CD4-positive, alpha-beta T cell treated with Interleukin-1 beta for 1 hour (primary cell): ENCODE data around the gene MOB1A.
"Not testable (repeated sequence)": the region's sequence is repeated elsewhere in the genome, so short reads cannot be mapped to it uniquely, and the experiment has no call there.

Experiments used
- DNase-seq, 2 donors: peaks; one replicate each; pipeline ENCODE4 v3.0.0-alpha.2; 2020 to 2022

Gene MOB1A

GRCh38 chr2:74148457-74149246 is 30.0 kb downstream of the MOB1A start:
- no peak for DNase-seq

GRCh38 chr2:74147727-74148456 is 30.8 kb downstream of the MOB1A start, which contains the start of gene BOLA3:
Gene BOLA3, minus strand, starts transcription at chr2:74147912. Its CDS starts 38 bp downstream, at chr2:74147874.
- peak; percentile 83 to 84 for DNase-seq

- no peak for DNase-seq
These were observed 31.6 kb downstream of the MOB1A start for GRCh38 chr2:74146929-74147726.

GRCh38 chr2:74142340-74142739 is 36.3 kb downstream of the MOB1A start:
- DNase-seq: no peak

GRCh38 chr2:74138600-74139323 is 39.9 kb downstream of the MOB1A start:
- DNase-seq: no peak

- DNase-seq: no peak
These were observed 40.8 kb downstream of the MOB1A start for GRCh38 chr2:74137651-74138599.

GRCh38 chr2:74131901-74132300 is 46.8 kb downstream of the MOB1A start:
- no peak for DNase-seq

GRCh38 chr2:74130211-74130995 is 48.3 kb downstream of the MOB1A start:
- no peak for DNase-seq

GRCh38 chr2:74128206-74128605 is 50.5 kb downstream of the MOB1A start:
- DNase-seq: no peak

- DNase-seq: not testable (repeated sequence)
These were observed 54.7 kb downstream of the MOB1A start for GRCh38 chr2:74123955-74124354.

GRCh38 chr2:74121846-74122245 is 56.8 kb downstream of the MOB1A start:
- DNase-seq: not testable (repeated sequence)

- peak; percentile 83 to 86 for DNase-seq
These were observed 58.5 kb downstream of the MOB1A start for GRCh38 chr2:74119912-74120825.

- no peak for DNase-seq
These were observed 59.3 kb downstream of the MOB1A start for GRCh38 chr2:74119339-74119738.

GRCh38 chr2:74111380-74111779 is 67.3 kb downstream of the MOB1A start:
- DNase-seq: no peak

- DNase-seq: no peak
These were observed 68.1 kb downstream of the MOB1A start for GRCh38 chr2:74110537-74110936.

GRCh38 chr2:74109551-74109950 is 69.1 kb downstream of the MOB1A start:
- no peak for DNase-seq

- DNase-seq: no peak
These were observed 71.6 kb downstream of the MOB1A start for GRCh38 chr2:74107071-74107470.

- no peak for DNase-seq
These were observed 73.3 kb downstream of the MOB1A start for GRCh38 chr2:74105413-74105812.

GRCh38 chr2:74104839-74105238 is 73.8 kb downstream of the MOB1A start:
- DNase-seq: peak in 1 of 2 donors; percentile 4
